NCI-H187 (cell line): ENCODE results near the gene RBM20.
A peak's percentile ranks its signal among the peaks of the same experiment; 100 is the strongest.

Source experiments
- DNase-seq, 2 experiments: peaks; one replicate each; lab custom pipeline; 2025; lab: John Stamatoyannopoulos, UW

Gene RBM20

DNA sequence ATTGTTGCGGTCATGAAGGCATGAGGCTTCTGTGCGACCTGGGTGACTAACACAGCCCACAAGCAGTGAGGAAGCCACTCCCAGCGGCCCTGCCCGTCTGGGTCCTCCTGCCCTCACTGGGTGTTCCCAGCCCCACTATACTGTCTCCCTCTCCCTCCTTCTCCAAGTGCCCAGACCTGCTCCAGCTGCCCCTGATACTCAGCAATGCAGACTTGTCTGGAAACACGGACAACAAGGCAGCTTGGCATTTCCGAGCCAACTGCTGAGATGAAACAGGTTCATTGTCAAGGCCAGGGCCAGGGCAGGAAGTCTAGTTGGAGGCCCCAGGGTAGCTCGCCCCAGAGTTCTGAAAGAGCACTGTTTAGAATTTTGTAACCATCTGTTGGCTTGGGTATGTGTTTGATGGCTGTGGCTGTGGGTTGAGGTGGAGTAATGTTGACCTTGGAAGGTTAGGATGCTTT lies 95.7 kb downstream of the RBM20 start:
- no peak for DNase-seq

GRCh38 chr10:110742801-110743200 lies 98.7 kb downstream of the RBM20 start:
- no peak for DNase-seq

- no peak for DNase-seq
Observed at GRCh38 chr10:110744782-110745181, 100.6 kb downstream of the RBM20 start.

- peak; percentile 8 to 21 for DNase-seq
Observed at GRCh38 chr10:110746254-110746826, 102.2 kb downstream of the RBM20 start.

DNA sequence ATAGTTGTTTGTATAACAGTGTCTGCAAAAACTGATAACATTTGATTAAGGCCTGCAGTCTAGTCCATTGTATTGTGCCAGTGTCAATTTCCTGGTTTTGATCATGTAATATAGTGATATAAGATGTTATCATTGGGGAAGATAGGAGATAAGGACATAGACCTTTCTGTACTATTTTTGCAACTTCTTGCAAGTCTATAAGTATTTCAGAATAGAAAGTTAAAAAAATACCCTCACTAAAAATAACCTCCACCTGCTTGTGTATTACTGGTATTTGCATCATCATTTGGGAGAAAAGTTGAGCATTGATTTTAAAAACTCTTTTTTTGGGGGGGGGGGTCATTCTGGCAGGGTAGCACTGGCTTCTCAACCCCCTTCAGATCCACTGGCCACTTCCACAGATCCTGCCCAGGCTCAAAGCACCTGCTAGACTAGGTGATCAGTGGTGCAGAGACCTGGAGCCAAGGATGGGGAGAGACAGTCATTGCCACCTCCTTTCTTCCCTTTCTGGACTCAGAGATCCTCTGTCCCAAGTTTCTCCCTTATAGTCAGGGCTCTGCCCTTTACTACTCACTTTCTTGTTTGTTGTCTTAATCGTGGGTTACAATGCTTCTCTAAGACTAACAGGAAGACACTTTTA lies 103.0 kb downstream of the RBM20 start:
- DNase-seq = no peak

GRCh38 chr10:110747609-110748464 lies 103.7 kb downstream of the RBM20 start:
- DNase-seq = no peak

DNA sequence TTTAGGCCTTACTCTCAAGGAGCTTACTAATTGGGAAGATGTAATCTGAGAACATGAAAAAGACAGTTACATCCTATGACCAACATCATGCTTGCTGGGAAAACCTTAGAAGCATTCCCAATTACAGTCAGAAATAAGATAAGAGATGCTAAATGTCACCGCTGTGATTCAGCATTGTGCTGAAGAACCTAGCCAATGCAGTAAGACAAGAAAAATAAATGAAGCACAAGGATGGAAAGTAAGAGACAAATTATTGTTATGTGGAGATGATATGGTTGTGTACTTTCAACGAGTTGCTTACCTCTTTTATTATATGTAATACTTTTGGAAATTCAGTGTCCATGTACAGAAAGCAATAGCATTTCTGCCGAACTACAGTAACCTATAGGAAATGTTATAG lies 104.8 kb downstream of the RBM20 start:
- DNase-seq = no peak

GRCh38 chr10:110750931-110751330 lies 106.8 kb downstream of the RBM20 start:
- no peak for DNase-seq

DNA sequence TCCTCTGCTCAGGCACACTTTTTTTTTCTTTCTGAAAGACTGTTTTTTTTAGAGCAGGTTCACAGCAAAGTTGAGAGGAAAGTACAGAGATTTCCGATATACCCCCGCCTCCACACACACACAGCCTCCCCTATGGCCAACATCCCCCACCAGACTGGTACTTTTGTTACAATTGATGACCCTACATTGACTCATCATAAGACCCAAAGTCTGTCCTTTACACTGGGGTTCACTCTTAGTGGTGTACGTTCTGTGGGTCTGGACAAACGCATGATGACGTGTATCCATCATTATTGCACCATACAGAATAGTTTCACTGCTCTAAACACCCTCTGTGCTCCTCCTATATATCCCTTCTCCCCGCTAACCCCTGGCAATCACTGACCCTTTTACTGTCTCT lies 107.7 kb downstream of the RBM20 start:
- DNase-seq = no peak

DNA sequence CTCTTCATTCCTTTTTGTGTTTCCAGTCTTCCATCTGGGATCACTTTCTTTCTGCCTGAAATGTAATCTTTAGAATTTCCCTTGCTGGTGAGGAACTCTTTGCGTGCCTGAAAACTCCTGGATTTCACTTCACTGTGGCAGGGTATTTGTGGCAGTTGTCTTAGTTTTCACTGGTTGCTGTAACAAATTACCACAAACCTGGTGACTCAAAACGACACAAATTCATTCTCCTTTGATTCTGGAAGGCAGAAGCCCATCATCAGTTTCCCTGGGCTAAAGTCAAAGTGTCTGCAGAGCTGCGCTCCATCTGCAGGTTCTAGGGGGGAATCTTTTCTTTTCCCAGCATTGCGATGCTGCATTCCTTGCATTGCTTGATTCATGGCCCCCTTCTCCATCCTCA lies 109.3 kb downstream of the RBM20 start:
- no peak for DNase-seq

- DNase-seq = no peak
Observed at GRCh38 chr10:110754375-110755105, 110.4 kb downstream of the RBM20 start.

- DNase-seq = no peak
Observed at GRCh38 chr10:110755781-110756180, 111.6 kb downstream of the RBM20 start.

DNA sequence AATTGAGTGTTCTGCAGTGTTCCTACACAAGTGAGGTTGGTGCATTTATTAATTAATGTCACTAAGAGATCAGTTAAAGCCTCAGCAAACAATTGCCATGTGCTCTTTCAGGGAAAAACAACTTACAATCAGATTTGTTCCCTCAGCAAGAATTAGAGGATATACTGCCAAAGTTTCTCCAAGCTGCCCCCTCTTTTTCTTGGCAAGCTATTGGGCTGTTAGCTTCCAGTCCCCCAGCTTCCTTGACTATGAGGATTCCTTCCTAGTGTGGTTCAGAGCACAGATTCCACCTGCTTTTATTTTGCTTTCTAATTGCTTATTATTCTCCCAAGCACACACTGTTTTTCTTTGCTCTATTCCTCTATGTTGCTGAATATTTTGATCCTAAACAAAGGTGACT lies 112.7 kb downstream of the RBM20 start:
- DNase-seq = no peak

- DNase-seq = no peak
Observed at GRCh38 chr10:110757586-110757985, 113.5 kb downstream of the RBM20 start.

GRCh38 chr10:110758128-110758765 lies 114.1 kb downstream of the RBM20 start:
- DNase-seq = no peak

- no peak for DNase-seq
Observed at GRCh38 chr10:110758898-110759297, 114.8 kb downstream of the RBM20 start.

- DNase-seq = no peak
Observed at GRCh38 chr10:110759523-110759922, 115.4 kb downstream of the RBM20 start.

- peak in 1 of 2 experiments; percentile 63 for DNase-seq
Observed at GRCh38 chr10:110762109-110762848, 118.1 kb downstream of the RBM20 start.

GRCh38 chr10:110762849-110763211 lies 118.7 kb downstream of the RBM20 start:
- DNase-seq = no peak

DNA sequence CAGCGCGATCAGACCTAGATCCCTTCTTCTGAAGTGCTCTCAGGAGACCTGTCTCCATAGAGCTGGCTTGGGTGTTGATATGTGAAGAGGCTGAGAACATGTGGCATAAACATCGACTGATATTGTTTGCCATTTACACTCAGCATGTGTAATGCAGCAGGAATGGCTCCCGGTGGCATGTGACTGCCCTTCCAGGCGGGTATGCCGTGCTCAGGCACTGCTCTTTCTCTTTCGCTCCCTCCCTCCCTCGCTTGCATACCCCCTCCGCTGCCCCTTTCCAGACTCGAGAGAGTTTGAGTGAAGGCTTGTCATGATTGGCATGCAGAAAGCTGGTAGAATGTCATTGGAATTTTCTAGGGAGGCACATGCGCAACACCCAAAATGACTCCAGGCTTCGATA lies 120.2 kb downstream of the RBM20 start:
- no peak for DNase-seq
